Heart left ventricle (tissue), 16 donors: ENCODE results near the gene TM4SF20. TPM values are rescaled to one million over a fixed set of nuclear protein-coding genes. Genes with fewer than 3 reads are reported as not detected.

Experiments
- ATAC-seq, 4 donors: fragments of 200-7000 bp; cut with Tn5 transposase; one replicate each; pipeline ENCODE4 v1.9.1; 2020 to 2022; ENCODE audit warnings: moderate library complexity in 4 of 4, mild to moderate bottlenecking in 3 of 4, moderate number of reproducible peaks in 1 of 4
- DNase-seq, 5 donors: peaks; one replicate each; pipeline ENCODE4 v3.0.0-alpha.2; 2020
- H3K27ac ChIP-seq, 12 donors: fragments of 200-600 bp; sonication (generic) in 4 of 12; one replicate each; pipeline versions ENCODE4 v1.5.0 to v1.8.0; 2016 to 2022; ENCODE audit warnings: mild to moderate bottlenecking in 2 of 12
- H3K27me3 ChIP-seq, 9 donors: fragments of 200-600 bp; sonication (generic) in 2 of 9; one replicate each; pipeline versions ENCODE4 v1.5.1 to v1.8.0; 2016 to 2022; ENCODE audit warnings: mild to moderate bottlenecking in 3 of 9
- H3K36me3 ChIP-seq, 9 donors: fragments of 200-600 bp; sonication (generic) in 2 of 9; one replicate each; pipeline versions ENCODE4 v1.5.0 to v1.8.0; 2018 to 2022; ENCODE audit warnings: mild to moderate bottlenecking in 2 of 9
- H3K4me1 ChIP-seq, 12 donors: fragments of 200-600 bp; sonication (generic) in 4 of 12; one replicate each; pipeline versions ENCODE4 v1.5.0 to v1.8.0; 2016 to 2022; ENCODE audit warnings: mild to moderate bottlenecking in 3 of 12
- H3K4me3 ChIP-seq, 12 donors: fragments of 200-600 bp; sonication (generic) in 4 of 12; one replicate each; pipeline versions ENCODE4 v1.5.0 to v1.8.0; 2017 to 2022; ENCODE audit warnings: mild to moderate bottlenecking in 9 of 12, moderate library complexity in 4 of 12
- H3K9me3 ChIP-seq, 12 donors: fragments of 200-600 bp; sonication (generic) in 4 of 12; one replicate each; pipeline versions ENCODE4 v1.5.0 to v1.8.0; 2016 to 2022; ENCODE audit warnings: mild to moderate bottlenecking in 1 of 12
- CTCF ChIP-seq, 12 donors: fragments of 200-600 bp; sonication (generic) in 4 of 12; IDR thresholded peaks; one replicate each; pipeline versions ENCODE4 v1.5.0 to v1.8.0; 2018 to 2022; ENCODE audit warnings: antibody characterized with exemption in 12 of 12, mild to moderate bottlenecking in 5 of 12
- POLR2A ChIP-seq, 2 donors: fragments of 450-650 bp; IDR thresholded peaks; one replicate each; pipeline ENCODE4 v1.6.1; 2017; ENCODE audit warnings: antibody characterized with exemption in 2 of 2, mild to moderate bottlenecking in 2 of 2, moderate library complexity in 2 of 2
- whole genome bisulfite sequencing, 4 donors: extraction: QIAGEN DNeasy Blood & Tissue Kit in 2 of 4; methylation state at CpG; one replicate each; pipeline versions ENCODE4 v1.1.5 to v1.1.7; 2013 to 2018; 5-methylcytosine and 5-hydroxymethylcytosine counted together
- intact Hi-C, 10 donors: fragments of 100-400 bp; cut with DNase I; formaldehyde crosslinking; loops; one replicate each; pipeline versions ENCODE4 v1.11.1 to v1.14.2; 2022
- long read RNA-seq, 3 donors: library from polyadenylated mRNA; unstranded; transcript quantifications; one replicate each; pipeline ENCODE4 v2.0.0, GENCODE V29; 2020 to 2021
- polyA plus RNA-seq, 2 donors: library from polyadenylated mRNA; stranded (reverse); fragments of 200-250 nt; gene quantifications; one replicate each; pipeline ENCODE4 v1.2.3, GENCODE V29; 2013
- total RNA-seq, 9 donors: library from RNA; depleted of rRNA in 2 of 9; stranded (reverse); fragments of >200 nt in 2 of 9; fragmentation: NEBNext Ultra II Directional in 3 of 9; extraction: Animal tissue kit (Norgen Biotek cat#: 25700) in 3 of 9; gene quantifications; one replicate each; pipeline versions ENCODE4 v1.1.0 to v1.2.4, GENCODE V29; 2016 to 2023
- donor health status: ischemic (EF 13 %, LVEDD 7.1; RV severe dilation, severe dysfunction).
- donor health status: healthy with polysubstance abuse.
- donor health status: DM: no; HTN: yes; CAD: no.
- donor health status: DM: no; HTN: no; CAD: no.
- donor health status: ischemic (EF 25% LVEDD 6.9; RV normal size, moderate dysfunction).
- donor health status: ischemic (EF 25% LVEDD 5.7; RV mildly dilated, moderate dysfunction).
- donor health status: healthy.
- donor health status: DM: yes; HTN: yes; CAD: no.
- donor health status: ischemic (EF 35%, LVEDD 5.7; RV mildly dilated, moderate dysfunction).
- donor health status: nonischemic (EF 11% LVEDD 7.7; RV severe dilation, severe dysfunction).
- donor health status: DM: yes; HTN: yes; CAD: no.
- donor health status: PGD.
- donor health status: ischemic (EF 29% LVEDD 5.4; RV normal size, mild dysfunction).
- donor health status: nonischemic (EF 23%, LVEDD 6.1; RV moderate dilation, normal function).

Gene TM4SF20
- total RNA-seq (not detected), polyA plus RNA-seq (not detected)
- long read RNA-seq, donor 1: 0 reads
- long read RNA-seq, donor 2: 0 reads
- long read RNA-seq, donor 3: 0 reads

- Histone ChIP-seq H3K27me3 (peaks cover 0 to 21% (median 0%) of the 10 kb centered on the region in 9 donors), H3K9me3 (no peaks in the 10 kb centered on the region), H3K4me3 (no peak within 1 kb of the TSS), H3K27ac (no peak within 1 kb of the TSS), H3K4me1 (peaks cover 0 to 9% (median 0%) of the 10 kb centered on the region in 12 donors), H3K36me3 (no peaks in the 10 kb centered on the region)
- WGBS, 4 donors: 82 to 88% (median 87%) methylated on average over 4 of the region's 4 CpGs
- DNase-seq: no peak
- intact Hi-C loops: no loop called here
- no peak for TF ChIP-seq POLR2A (IDR thresholded peaks at IDR 0.05)
- TF ChIP-seq CTCF (IDR thresholded peaks at IDR 0.05): no peak
- no peak for ATAC-seq
These were observed at the start of gene TM4SF20 for GRCh38 chr2:227379095-227379494. TM4SF20 (minus strand) TSS chr2:227379306; CDS start chr2:227379268, 38 bp downstream.

- 74 to 81% (median 78%) methylated on average over 8 of the region's 8 CpGs for WGBS, 4 donors
- no peak for TF ChIP-seq CTCF (IDR thresholded peaks at IDR 0.05)
- no peak for TF ChIP-seq POLR2A (IDR thresholded peaks at IDR 0.05)
- Histone ChIP-seq H3K9me3 (peaks cover 0 to 16% (median 11%) of the 10 kb centered on the region in 12 donors), H3K27me3 (no peaks in the 10 kb centered on the region), H3K4me1 (no peaks in the 10 kb centered on the region), H3K36me3 (no peaks in the 10 kb centered on the region), H3K4me3 (no peak overlapping the region), H3K27ac (no peak overlapping the region)
- DNase-seq (no peak), ATAC-seq (no peak)
- intact Hi-C loops: no loop called here
These were observed 49.7 kb upstream of the TM4SF20 start for GRCh38 chr2:227428731-227429285.

- Histone ChIP-seq H3K9me3 (no peaks in the 10 kb centered on the region), H3K36me3 (no peaks in the 10 kb centered on the region), H3K27ac (no peak overlapping the region), H3K4me3 (no peak overlapping the region), H3K27me3 (no peaks in the 10 kb centered on the region), H3K4me1 (no peaks in the 10 kb centered on the region)
- ATAC-seq (no peak), DNase-seq (no peak)
- TF ChIP-seq POLR2A (IDR thresholded peaks at IDR 0.05) (no peak), CTCF (IDR thresholded peaks at IDR 0.05) (no peak)
- WGBS, 4 donors: 72 to 74% (median 73%) methylated on average over 10 of the region's 10 CpGs
- intact Hi-C loops: no loop called here
These were observed 44.8 kb upstream of the TM4SF20 start for GRCh38 chr2:227423656-227424499.
